IgD-negative memory B cell (primary cell): ENCODE data around the gene SMNDC1. TPM values are rescaled to one million over a fixed set of nuclear protein-coding genes. Genes with fewer than 3 reads are reported as not detected.

Source experiments
- H3K27ac Mint-ChIP-seq, 3 donors: one replicate each; pipeline ENCODE4 v1.8.0; 2020 to 2022; ENCODE audit warnings: mild to moderate bottlenecking in 3 of 3, mixed read lengths in 3 of 3, moderate library complexity in 1 of 3
- H3K27me3 Mint-ChIP-seq: one replicate; pipeline ENCODE4 v1.8.0; 2021; ENCODE audit warnings: mixed read lengths
- H3K36me3 Mint-ChIP-seq: one replicate; pipeline ENCODE4 v1.8.0; 2020; ENCODE audit warnings: mild to moderate bottlenecking, mixed read lengths
- H3K4me1 Mint-ChIP-seq, 3 donors: one replicate each; pipeline ENCODE4 v1.8.0; 2020 to 2022; ENCODE audit warnings: mixed read lengths in 3 of 3, mild to moderate bottlenecking in 1 of 3
- H3K4me3 Mint-ChIP-seq, 4 donors: one replicate each; pipeline ENCODE4 v1.8.0; 2020 to 2022; ENCODE audit warnings: mild to moderate bottlenecking in 4 of 4, mixed read lengths in 4 of 4, moderate library complexity in 3 of 4
- H3K9me3 Mint-ChIP-seq, 3 donors: one replicate each; pipeline ENCODE4 v1.8.0; 2020 to 2021; ENCODE audit warnings: mixed read lengths in 3 of 3, mild to moderate bottlenecking in 1 of 3
- polyA plus RNA-seq: library from polyadenylated mRNA; unstranded; fragments of 300-500 nt; fragmentation: Illumina TruSeq; gene quantifications from one replicate; pipeline ENCODE4 v1.2.3, GENCODE V29; 2021

SMNDC1 gene
- polyA plus RNA-seq, result 20.4 TPM

- Mint-ChIP-seq H3K9me3 (peaks cover 0 to 3% (median 1%) of the 10 kb centered on the region in 3 donors), H3K27ac (peak within 1 kb of the TSS; percentile 95 to 100 (median 99)), H3K4me3 (peak within 1 kb of the TSS; percentile 96 to 100 (median 97)), H3K36me3 (no peaks in the 10 kb centered on the region), H3K4me1 (peaks cover 22 to 41% (median 31%) of the 10 kb centered on the region in 3 donors), H3K27me3 (no peaks in the 10 kb centered on the region)
These were observed at the start of gene SMNDC1 for GRCh38 chr10:110304780-110305421. Gene SMNDC1, minus strand, starts transcription at chr10:110304920. Its CDS starts 1,333 bp downstream, at chr10:110303587.

- peak overlapping the region in 2 of 4 donors; percentile 56 to 93 for H3K4me3 Mint-ChIP-seq
- H3K4me1 Mint-ChIP-seq, result peaks cover 30 to 53% (median 49%) of the 10 kb centered on the region in 3 donors
- peak overlapping the region; percentile 23 to 96 (median 93) for H3K27ac Mint-ChIP-seq
- H3K36me3 Mint-ChIP-seq, result no peaks in the 10 kb centered on the region
- no peaks in the 10 kb centered on the region for H3K9me3 Mint-ChIP-seq
- H3K27me3 Mint-ChIP-seq, result peaks cover 11% of the 10 kb centered on the region
These were observed 49.6 kb upstream of the SMNDC1 start for GRCh38 chr10:110354322-110354766.

GRCh38 chr10:110353244-110354119 lies 48.8 kb upstream of the SMNDC1 start:
- H3K27ac Mint-ChIP-seq, result peak overlapping the region; percentile 24 to 96 (median 36)
- no peaks in the 10 kb centered on the region for H3K9me3 Mint-ChIP-seq
- H3K4me3 Mint-ChIP-seq, result peak overlapping the region in 1 of 4 donors; percentile 56
- H3K27me3 Mint-ChIP-seq, result peaks cover 11% of the 10 kb centered on the region
- no peaks in the 10 kb centered on the region for H3K36me3 Mint-ChIP-seq
- H3K4me1 Mint-ChIP-seq, result peaks cover 30 to 47% (median 42%) of the 10 kb centered on the region in 3 donors

GRCh38 chr10:110352930-110353243 lies 48.2 kb upstream of the SMNDC1 start:
- Mint-ChIP-seq H3K27me3 (peaks cover 8% of the 10 kb centered on the region), H3K4me3 (no peak overlapping the region), H3K27ac (no peak overlapping the region), H3K9me3 (no peaks in the 10 kb centered on the region), H3K4me1 (peaks cover 30 to 42% (median 36%) of the 10 kb centered on the region in 3 donors), H3K36me3 (no peaks in the 10 kb centered on the region)

- Mint-ChIP-seq H3K9me3 (no peaks in the 10 kb centered on the region), H3K36me3 (no peaks in the 10 kb centered on the region), H3K4me1 (peaks cover 15 to 24% (median 21%) of the 10 kb centered on the region in 3 donors), H3K4me3 (no peak overlapping the region), H3K27ac (no peak overlapping the region), H3K27me3 (peaks cover 5% of the 10 kb centered on the region)
These were observed 46.1 kb upstream of the SMNDC1 start for GRCh38 chr10:110350812-110351211.

GRCh38 chr10:110349831-110350230 lies 45.1 kb upstream of the SMNDC1 start:
- Mint-ChIP-seq H3K4me1 (peaks cover 7 to 14% (median 11%) of the 10 kb centered on the region in 3 donors), H3K4me3 (no peak overlapping the region), H3K36me3 (no peaks in the 10 kb centered on the region), H3K27ac (no peak overlapping the region), H3K27me3 (peaks cover 2% of the 10 kb centered on the region), H3K9me3 (no peaks in the 10 kb centered on the region)

GRCh38 chr10:110349386-110349785 lies 44.7 kb upstream of the SMNDC1 start:
- Mint-ChIP-seq H3K27me3 (peaks cover 5% of the 10 kb centered on the region), H3K9me3 (no peaks in the 10 kb centered on the region), H3K36me3 (no peaks in the 10 kb centered on the region), H3K4me3 (no peak overlapping the region), H3K4me1 (peaks cover 5 to 9% (median 7%) of the 10 kb centered on the region in 3 donors), H3K27ac (no peak overlapping the region)

GRCh38 chr10:110348336-110348735 lies 43.6 kb upstream of the SMNDC1 start:
- Mint-ChIP-seq H3K9me3 (no peaks in the 10 kb centered on the region), H3K4me1 (peaks cover 0 to 2% (median under 1%) of the 10 kb centered on the region in 3 donors), H3K27me3 (peaks cover 5% of the 10 kb centered on the region), H3K4me3 (no peak overlapping the region), H3K27ac (no peak overlapping the region), H3K36me3 (no peaks in the 10 kb centered on the region)

- no peak overlapping the region for H3K27ac Mint-ChIP-seq
- H3K27me3 Mint-ChIP-seq, result peaks cover 13% of the 10 kb centered on the region
- no peaks in the 10 kb centered on the region for H3K9me3 Mint-ChIP-seq
- H3K36me3 Mint-ChIP-seq, result no peaks in the 10 kb centered on the region
- peaks cover 0 to 2% (median 0%) of the 10 kb centered on the region in 3 donors for H3K4me1 Mint-ChIP-seq
- no peak overlapping the region for H3K4me3 Mint-ChIP-seq
These were observed 42.2 kb upstream of the SMNDC1 start for GRCh38 chr10:110346914-110347313.

GRCh38 chr10:110345286-110345685 lies 40.6 kb upstream of the SMNDC1 start:
- peaks cover 2 to 4% (median 3%) of the 10 kb centered on the region in 3 donors for H3K4me1 Mint-ChIP-seq
- H3K9me3 Mint-ChIP-seq, result no peaks in the 10 kb centered on the region
- no peak overlapping the region for H3K4me3 Mint-ChIP-seq
- no peak overlapping the region for H3K27ac Mint-ChIP-seq
- H3K27me3 Mint-ChIP-seq, result peaks cover 15% of the 10 kb centered on the region
- H3K36me3 Mint-ChIP-seq, result no peaks in the 10 kb centered on the region

GRCh38 chr10:110344622-110345021 lies 39.9 kb upstream of the SMNDC1 start:
- Mint-ChIP-seq H3K27ac (no peak overlapping the region), H3K9me3 (no peaks in the 10 kb centered on the region), H3K36me3 (no peaks in the 10 kb centered on the region), H3K27me3 (peaks cover 15% of the 10 kb centered on the region), H3K4me3 (no peak overlapping the region), H3K4me1 (peaks cover 0 to 4% (median 3%) of the 10 kb centered on the region in 3 donors)

GRCh38 chr10:110343947-110344346 lies 39.2 kb upstream of the SMNDC1 start:
- Mint-ChIP-seq H3K4me3 (no peak overlapping the region), H3K27me3 (peaks cover 15% of the 10 kb centered on the region), H3K36me3 (no peaks in the 10 kb centered on the region), H3K27ac (no peak overlapping the region), H3K9me3 (no peaks in the 10 kb centered on the region), H3K4me1 (peaks cover 0 to 4% (median 3%) of the 10 kb centered on the region in 3 donors)

GRCh38 chr10:110340816-110341215 lies 36.1 kb upstream of the SMNDC1 start:
- H3K27ac Mint-ChIP-seq, result no peak overlapping the region
- H3K36me3 Mint-ChIP-seq, result no peaks in the 10 kb centered on the region
- peaks cover 0 to 4% (median 3%) of the 10 kb centered on the region in 3 donors for H3K4me1 Mint-ChIP-seq
- no peaks in the 10 kb centered on the region for H3K9me3 Mint-ChIP-seq
- peak overlapping the region in 2 of 4 donors; percentile 9 to 20 for H3K4me3 Mint-ChIP-seq
- H3K27me3 Mint-ChIP-seq, result peaks cover 17% of the 10 kb centered on the region

GRCh38 chr10:110340122-110340521 lies 35.4 kb upstream of the SMNDC1 start:
- Mint-ChIP-seq H3K4me3 (no peak overlapping the region), H3K36me3 (no peaks in the 10 kb centered on the region), H3K27ac (no peak overlapping the region), H3K27me3 (peaks cover 17% of the 10 kb centered on the region), H3K9me3 (no peaks in the 10 kb centered on the region), H3K4me1 (peaks cover 0 to 9% (median 3%) of the 10 kb centered on the region in 3 donors)

GRCh38 chr10:110337906-110338305 lies 33.2 kb upstream of the SMNDC1 start:
- Mint-ChIP-seq H3K9me3 (no peaks in the 10 kb centered on the region), H3K36me3 (no peaks in the 10 kb centered on the region), H3K27ac (no peak overlapping the region), H3K27me3 (peaks cover 11% of the 10 kb centered on the region), H3K4me3 (no peak overlapping the region), H3K4me1 (peaks cover 0 to 9% (median 3%) of the 10 kb centered on the region in 3 donors)
